SJSA1 (cell line): ENCODE data around the gene TRPM4. TPM values are rescaled to one million over a fixed set of nuclear protein-coding genes. Genes with fewer than 3 reads are reported as not detected.
"Not testable (repeated sequence)": the region's sequence is repeated elsewhere in the genome, so short reads cannot be mapped to it uniquely, and the experiment has no call there.

Source experiments
- DNase-seq, 2 experiments: peaks; one replicate each; pipeline ENCODE4 v3.0.0-alpha.2; 2015 to 2020; ENCODE audit warnings: low spot score in 2 of 2, low read depth in 1 of 2
- H3K27ac ChIP-seq: fragments of 250-450 bp; sonication (Bioruptor Pico); 2 replicates; pipeline ENCODE4 v1.5.1; 2020; ENCODE audit warnings: mild to moderate bottlenecking, moderate library complexity
- H3K27me3 ChIP-seq: fragments of 250-450 bp; sonication (Bioruptor Pico); replicated peaks from 2 replicates; pipeline ENCODE4 v1.5.1; 2020; ENCODE audit warnings: mild to moderate bottlenecking, moderate library complexity
- H3K36me3 ChIP-seq: fragments of 250-450 bp; sonication (Bioruptor Pico); 2 replicates; pipeline ENCODE4 v1.5.1; 2020; ENCODE audit warnings: mild to moderate bottlenecking
- H3K4me1 ChIP-seq: fragments of 250-450 bp; sonication (Bioruptor Pico); replicated peaks from 2 replicates; pipeline ENCODE4 v1.6.1; 2021; ENCODE audit warnings: mild to moderate bottlenecking
- H3K4me3 ChIP-seq: fragments of 250-450 bp; sonication (Bioruptor Pico); 2 replicates; pipeline ENCODE4 v1.5.1; 2020; ENCODE audit warnings: mild to moderate bottlenecking
- H3K9me3 ChIP-seq: fragments of 250-450 bp; sonication (Bioruptor Pico); replicated peaks from 2 replicates; pipeline ENCODE4 v1.5.1; 2020; ENCODE audit warnings: mild to moderate bottlenecking
- total RNA-seq: library from RNA; depleted of rRNA; stranded (reverse); fragments of >200 nt; shearing (Covaris generic); gene quantifications from 2 replicates; pipeline ENCODE4 v1.2.3, GENCODE V29; 2014

The TRPM4 gene
- total RNA-seq, 1 experiment from 2014 or later: 6.8 TPM

DNA sequence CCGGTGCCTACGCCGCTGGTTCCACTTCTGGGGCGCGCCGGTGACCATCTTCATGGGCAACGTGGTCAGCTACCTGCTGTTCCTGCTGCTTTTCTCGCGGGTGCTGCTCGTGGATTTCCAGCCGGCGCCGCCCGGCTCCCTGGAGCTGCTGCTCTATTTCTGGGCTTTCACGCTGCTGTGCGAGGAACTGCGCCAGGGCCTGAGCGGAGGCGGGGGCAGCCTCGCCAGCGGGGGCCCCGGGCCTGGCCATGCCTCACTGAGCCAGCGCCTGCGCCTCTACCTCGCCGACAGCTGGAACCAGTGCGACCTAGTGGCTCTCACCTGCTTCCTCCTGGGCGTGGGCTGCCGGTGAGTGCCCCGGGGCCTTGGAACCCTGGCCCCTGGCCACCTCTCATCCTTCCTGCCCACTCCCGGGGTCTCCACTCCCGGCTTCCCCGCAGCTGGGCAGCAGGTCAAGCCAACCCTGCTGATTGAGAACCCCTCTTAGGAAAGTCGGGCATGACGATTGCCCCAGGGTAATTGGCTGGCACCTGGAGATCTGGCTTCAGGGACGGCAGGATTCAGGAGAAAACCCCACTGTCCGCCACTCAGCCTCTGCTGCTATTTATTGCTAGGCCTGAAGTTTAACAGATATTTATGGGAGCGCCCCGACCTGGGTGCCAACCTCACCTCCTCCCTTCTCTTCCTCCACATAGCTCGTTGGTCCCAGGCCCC lies 39.1 kb downstream of the TRPM4 start:
- H3K4me1 ChIP-seq: peaks cover 14% of the 10 kb centered on the region
- peaks cover 26% of the 10 kb centered on the region for H3K36me3 ChIP-seq
- no peak for DNase-seq
- no peaks in the 10 kb centered on the region for H3K27me3 ChIP-seq
- H3K4me3 ChIP-seq: no peak overlapping the region
- H3K9me3 ChIP-seq: no peaks in the 10 kb centered on the region
- H3K27ac ChIP-seq: no peak overlapping the region

DNA sequence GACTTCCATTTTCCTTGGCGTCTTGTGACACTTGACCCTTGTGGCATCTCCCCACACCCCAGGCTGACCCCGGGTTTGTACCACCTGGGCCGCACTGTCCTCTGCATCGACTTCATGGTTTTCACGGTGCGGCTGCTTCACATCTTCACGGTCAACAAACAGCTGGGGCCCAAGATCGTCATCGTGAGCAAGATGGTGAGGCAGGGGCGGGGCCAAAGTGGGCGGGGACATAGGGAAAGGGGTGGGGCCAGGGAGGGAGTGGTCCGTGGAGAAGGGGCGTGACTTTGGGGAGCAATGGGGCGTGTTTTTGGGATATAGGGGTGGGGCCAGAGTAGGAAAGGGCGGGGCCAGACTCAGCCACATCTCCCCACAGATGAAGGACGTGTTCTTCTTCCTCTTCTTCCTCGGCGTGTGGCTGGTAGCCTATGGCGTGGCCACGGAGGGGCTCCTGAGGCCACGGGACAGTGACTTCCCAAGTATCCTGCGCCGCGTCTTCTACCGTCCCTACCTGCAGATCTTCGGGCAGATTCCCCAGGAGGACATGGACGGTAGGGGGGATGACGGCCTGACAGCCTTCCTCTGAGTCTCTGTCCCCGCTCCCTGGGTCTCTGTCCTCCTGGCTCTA lies 42.8 kb downstream of the TRPM4 start:
- peaks cover 26% of the 10 kb centered on the region for H3K4me1 ChIP-seq
- H3K4me3 ChIP-seq: no peak overlapping the region
- no peaks in the 10 kb centered on the region for H3K27me3 ChIP-seq
- no peak overlapping the region for H3K27ac ChIP-seq
- DNase-seq: no peak
- H3K9me3 ChIP-seq: no peaks in the 10 kb centered on the region
- H3K36me3 ChIP-seq: peaks cover 40% of the 10 kb centered on the region

DNA sequence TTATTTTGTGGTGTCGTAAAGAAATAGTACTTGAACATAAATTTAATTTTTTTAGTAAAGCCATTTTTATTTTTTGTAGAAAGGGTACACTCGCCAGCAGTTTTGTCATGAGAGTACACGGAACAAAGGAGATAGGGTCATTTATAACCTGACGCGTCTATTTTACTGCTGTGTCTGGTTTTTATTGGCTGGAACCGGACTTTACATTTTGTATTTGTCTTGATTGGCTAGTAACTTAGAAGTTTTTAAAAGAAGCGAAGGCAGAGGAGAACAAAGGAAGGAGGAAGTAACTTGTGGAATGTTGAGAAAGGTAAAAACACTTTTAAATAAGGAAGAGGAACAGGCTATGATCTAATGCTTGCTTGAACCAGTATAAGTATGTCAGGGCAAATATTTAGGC lies 43.5 kb downstream of the TRPM4 start:
- H3K27ac ChIP-seq: no peak overlapping the region
- H3K9me3 ChIP-seq: no peaks in the 10 kb centered on the region
- H3K27me3 ChIP-seq: no peaks in the 10 kb centered on the region
- DNase-seq: no peak
- peaks cover 26% of the 10 kb centered on the region for H3K4me1 ChIP-seq
- H3K36me3 ChIP-seq: peaks cover 40% of the 10 kb centered on the region
- H3K4me3 ChIP-seq: no peak overlapping the region

DNA sequence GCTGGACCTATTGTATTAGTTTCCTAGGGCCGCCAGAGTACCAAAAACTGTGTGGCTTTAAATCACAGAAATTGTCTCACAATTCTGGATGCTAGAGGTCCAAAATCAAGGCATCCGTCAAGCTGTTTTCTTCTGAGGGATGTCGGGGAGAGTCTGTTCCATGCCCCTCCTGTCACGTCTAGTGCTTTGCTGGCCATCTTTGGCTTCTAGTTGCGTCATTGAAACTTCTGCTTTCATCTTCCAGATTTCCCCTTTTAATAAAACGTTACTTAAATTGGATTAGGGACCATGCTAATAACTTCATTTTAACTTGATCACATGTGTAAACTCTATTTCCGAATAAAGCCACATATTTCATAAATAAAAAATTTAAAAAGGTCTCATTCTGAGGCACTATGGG lies 47.5 kb downstream of the TRPM4 start:
- H3K27me3 ChIP-seq: no peaks in the 10 kb centered on the region
- no peak overlapping the region for H3K4me3 ChIP-seq
- peaks cover 19% of the 10 kb centered on the region for H3K4me1 ChIP-seq
- H3K36me3 ChIP-seq: peaks cover 39% of the 10 kb centered on the region
- H3K27ac ChIP-seq: no peak overlapping the region
- no peaks in the 10 kb centered on the region for H3K9me3 ChIP-seq
- no peak for DNase-seq

DNA sequence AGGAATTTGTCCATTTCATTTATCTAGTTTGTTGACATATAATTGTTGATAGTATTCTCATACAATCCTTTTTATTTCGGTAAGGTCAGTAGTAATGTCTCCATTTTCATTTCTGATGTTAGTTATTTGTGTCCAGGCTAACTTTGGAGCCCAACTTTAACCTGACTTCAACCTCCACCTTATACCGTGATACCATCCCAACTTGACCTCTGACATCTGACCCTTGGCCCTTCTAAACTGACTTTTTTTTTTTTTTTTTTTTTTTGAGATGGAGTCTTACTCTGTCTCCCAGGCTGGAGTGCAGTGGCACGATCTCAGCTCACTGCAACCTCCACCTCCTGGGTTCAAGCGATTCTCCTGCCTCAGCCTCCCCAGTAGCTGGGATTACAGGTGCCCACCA lies 51.9 kb downstream of the TRPM4 start:
- Histone ChIP-seq H3K4me1 (peaks cover 11% of the 10 kb centered on the region), H3K36me3 (peaks cover 20% of the 10 kb centered on the region; the same call in 1 of the 2 replicates)
- H3K27me3 ChIP-seq, H3K27ac ChIP-seq, H3K9me3 ChIP-seq, H3K4me3 ChIP-seq, DNase-seq: not testable (repeated sequence)

DNA sequence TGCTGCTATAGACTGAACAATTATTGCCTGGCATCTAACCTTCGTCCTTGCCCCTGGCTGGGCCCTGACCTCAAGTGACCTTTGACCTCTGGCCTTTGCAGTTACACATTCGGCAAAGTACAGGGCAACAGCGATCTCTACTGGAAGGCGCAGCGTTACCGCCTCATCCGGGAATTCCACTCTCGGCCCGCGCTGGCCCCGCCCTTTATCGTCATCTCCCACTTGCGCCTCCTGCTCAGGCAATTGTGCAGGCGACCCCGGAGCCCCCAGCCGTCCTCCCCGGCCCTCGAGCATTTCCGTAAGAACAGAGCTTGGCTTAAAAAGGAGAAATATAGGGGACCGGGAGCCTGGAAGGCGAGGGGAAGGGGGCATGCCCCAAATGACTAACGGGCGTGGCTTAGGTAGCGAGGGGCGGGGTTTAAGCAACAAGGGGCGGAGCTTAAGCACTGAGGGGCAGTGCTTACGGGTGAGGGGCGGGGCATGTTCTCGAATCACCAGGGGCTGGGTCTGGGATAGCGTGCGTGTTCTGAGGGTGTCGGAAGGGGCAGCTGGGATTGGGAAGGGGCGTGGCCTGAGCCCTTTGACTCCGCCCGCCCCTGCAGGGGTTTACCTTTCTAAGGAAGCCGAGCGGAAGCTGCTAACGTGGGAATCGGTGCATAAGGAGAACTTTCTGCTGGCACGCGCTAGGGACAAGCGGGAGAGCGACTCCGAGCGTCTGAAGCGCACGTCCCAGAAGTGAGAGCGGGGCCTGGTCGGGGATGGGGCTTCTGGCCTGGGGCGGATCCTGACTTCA lies 52.7 kb downstream of the TRPM4 start:
- H3K4me1 ChIP-seq: peaks cover 11% of the 10 kb centered on the region
- no peak for DNase-seq
- no peak overlapping the region for H3K4me3 ChIP-seq
- no peak overlapping the region for H3K27ac ChIP-seq
- H3K27me3 ChIP-seq: no peaks in the 10 kb centered on the region
- peaks cover 17% of the 10 kb centered on the region; the same call in 1 of the 2 replicates for H3K36me3 ChIP-seq
- no peaks in the 10 kb centered on the region for H3K9me3 ChIP-seq

DNA sequence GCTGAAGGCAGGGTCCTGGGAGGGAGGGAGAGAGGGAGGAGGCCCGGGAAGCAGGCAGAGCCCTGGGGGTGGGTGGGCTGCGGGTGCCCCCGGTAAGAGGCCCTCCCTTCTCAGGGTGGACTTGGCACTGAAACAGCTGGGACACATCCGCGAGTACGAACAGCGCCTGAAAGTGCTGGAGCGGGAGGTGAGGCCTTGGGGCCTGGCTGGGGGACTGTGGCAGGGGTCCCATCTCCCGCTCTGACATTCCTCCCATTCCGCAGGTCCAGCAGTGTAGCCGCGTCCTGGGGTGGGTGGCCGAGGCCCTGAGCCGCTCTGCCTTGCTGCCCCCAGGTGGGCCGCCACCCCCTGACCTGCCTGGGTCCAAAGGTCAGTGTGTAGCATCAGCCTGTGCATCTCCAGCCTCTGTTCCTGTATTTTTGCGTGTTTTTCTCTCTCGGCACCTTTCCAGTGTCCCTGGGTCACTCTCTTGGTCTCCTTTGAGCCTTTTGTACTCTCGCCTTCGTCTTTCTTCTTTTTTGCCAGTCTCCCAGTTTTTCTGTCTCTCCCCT lies 53.4 kb downstream of the TRPM4 start:
- Histone ChIP-seq H3K4me1 (peaks cover 17% of the 10 kb centered on the region), H3K36me3 (peaks cover 17% of the 10 kb centered on the region; the same call in 1 of the 2 replicates), H3K27me3 (no peaks in the 10 kb centered on the region), H3K9me3 (no peaks in the 10 kb centered on the region), H3K27ac (no peak overlapping the region), H3K4me3 (no peak overlapping the region)
- no peak for DNase-seq

DNA sequence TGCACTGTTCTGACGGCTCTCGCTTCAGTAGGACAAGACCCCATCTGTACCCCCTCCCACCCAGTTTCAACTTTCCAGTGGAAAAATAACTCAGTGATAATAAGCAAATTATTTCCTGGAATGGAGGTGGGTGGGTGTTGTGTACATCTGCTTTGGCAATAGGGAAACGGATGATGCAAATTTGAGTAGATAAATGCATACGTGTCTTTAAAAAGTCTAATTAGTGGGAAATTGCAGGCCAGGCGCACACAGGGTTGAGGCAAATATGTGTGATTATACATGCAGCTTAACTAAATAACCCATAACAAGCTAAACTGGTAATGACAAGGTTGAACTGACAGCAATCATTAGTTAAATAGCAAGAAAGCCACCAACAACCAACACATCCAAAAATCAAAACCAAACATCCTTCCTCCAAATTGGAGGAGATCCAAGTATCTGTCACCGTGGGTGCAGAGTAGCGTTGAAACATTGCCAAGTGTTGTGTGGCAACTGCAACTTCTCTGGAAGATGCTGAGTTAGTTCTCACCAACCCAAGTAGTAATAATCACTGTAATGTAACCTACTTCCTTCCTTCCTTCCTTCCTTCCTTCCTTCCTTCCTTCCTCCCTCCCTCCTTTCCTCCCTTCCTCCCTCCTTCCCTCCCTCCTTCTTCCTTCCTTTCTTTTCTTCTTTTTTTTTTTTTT lies 54.6 kb downstream of the TRPM4 start:
- no peak for DNase-seq
- no peaks in the 10 kb centered on the region for H3K9me3 ChIP-seq

DNA sequence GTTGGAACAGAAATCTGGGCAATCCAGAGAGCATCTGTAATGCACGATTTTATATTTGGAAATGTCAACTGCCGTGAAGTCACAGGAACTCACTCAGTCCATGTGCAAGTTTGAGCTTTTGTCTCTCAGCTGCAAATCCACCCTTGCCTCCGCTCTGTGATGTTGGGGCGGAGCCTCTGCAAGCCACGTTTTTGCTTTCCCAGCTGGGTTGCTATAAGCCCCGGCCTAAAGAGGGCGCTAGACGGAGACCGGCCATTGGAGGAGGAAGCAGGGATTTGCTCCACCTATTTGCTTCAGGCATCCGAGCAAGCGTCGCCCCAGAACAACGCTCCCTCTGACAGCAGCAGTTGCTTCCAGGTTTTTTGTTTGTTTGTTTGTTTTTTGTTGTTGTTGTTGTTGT lies 56.2 kb downstream of the TRPM4 start:
- no peak for DNase-seq
- Histone ChIP-seq H3K4me1 (peaks cover 26% of the 10 kb centered on the region), H3K36me3 (peaks cover 14% of the 10 kb centered on the region; the same call in 1 of the 2 replicates), H3K27ac (no peak overlapping the region), H3K9me3 (no peaks in the 10 kb centered on the region; the same call in 1 of the 2 replicates), H3K27me3 (no peaks in the 10 kb centered on the region), H3K4me3 (no peak overlapping the region)

More for the DNA sequence above, 54.6 kb downstream of the TRPM4 start:
- no peak overlapping the region for H3K4me3 ChIP-seq
- no peak overlapping the region for H3K27ac ChIP-seq
- H3K4me1 ChIP-seq: peaks cover 25% of the 10 kb centered on the region
- no peaks in the 10 kb centered on the region for H3K27me3 ChIP-seq
- peaks cover 14% of the 10 kb centered on the region; the same call in 1 of the 2 replicates for H3K36me3 ChIP-seq

DNA sequence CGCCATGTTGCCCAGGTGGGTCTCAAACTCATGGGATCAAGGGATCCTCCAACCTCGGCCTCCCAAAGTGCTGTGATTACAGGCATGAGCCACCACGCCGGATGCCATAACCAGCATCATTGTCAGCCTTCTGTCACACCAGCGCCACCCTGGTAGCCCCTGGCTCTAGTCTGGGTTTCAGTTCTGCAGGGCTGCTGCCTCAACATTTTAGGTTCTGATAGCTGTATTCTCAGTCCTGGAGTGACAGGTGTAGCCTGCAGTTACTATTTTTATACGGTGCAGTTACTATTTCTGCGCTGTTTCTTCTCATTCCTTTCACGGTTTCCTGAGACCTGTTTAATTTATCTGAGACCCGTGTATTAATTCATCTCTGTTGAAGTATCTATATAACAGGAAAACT lies 57.1 kb downstream of the TRPM4 start:
- Histone ChIP-seq H3K4me3 (no peak overlapping the region), H3K9me3 (no peaks in the 10 kb centered on the region; the same call in 1 of the 2 replicates), H3K27me3 (no peaks in the 10 kb centered on the region), H3K4me1 (peaks cover 26% of the 10 kb centered on the region), H3K27ac (no peak overlapping the region), H3K36me3 (peaks cover 14% of the 10 kb centered on the region; the same call in 1 of the 2 replicates)
- DNase-seq: no peak

DNA sequence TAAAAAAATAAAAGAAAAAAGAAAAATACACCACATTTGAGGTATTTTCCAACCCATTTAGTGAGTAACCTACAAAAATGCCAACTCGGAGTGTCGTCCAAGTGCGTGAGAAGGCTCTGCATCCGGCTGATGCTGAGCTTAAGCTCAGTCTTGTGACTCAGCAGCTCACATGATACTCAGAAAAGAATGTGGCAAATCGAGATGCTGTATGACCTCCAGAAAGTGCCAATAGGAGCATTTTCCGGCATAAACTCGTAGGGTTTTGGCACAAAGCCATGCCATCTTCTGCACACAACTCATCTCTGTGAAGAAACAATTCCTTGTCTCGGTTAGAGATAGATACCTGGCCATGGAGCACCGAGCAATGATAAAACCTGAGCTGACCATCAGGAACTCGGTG lies 58.5 kb downstream of the TRPM4 start:
- Histone ChIP-seq H3K27ac (peak overlapping the region; percentile 12; the same call in 1 of the 2 replicates), H3K27me3 (no peaks in the 10 kb centered on the region), H3K36me3 (0 out of 2 replicates have a peak, but pooled peaks cover 4% of the 10 kb centered on the region), H3K9me3 (no peaks in the 10 kb centered on the region; the same call in 1 of the 2 replicates), H3K4me1 (peaks cover 26% of the 10 kb centered on the region), H3K4me3 (no peak overlapping the region)
- peak; percentile 70 to 86 for DNase-seq

DNA sequence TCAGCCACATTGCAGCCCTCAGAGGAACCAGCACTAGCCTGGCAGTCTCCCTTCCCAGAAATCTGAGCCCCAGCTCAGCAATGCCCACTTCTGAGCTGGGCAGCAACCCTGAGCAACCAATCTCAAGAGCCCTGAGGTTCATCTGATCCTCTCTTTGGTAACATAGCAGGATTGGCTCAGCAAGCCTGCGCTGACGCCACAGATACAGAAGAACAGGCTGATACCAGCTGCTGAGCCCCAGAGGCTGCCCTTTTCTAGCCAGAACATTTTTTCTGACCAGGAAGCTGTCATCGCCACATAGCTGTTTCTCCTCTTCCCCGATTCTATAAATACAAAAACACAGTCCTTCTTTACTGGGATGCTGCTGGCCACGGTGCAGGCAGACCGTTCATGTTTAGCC lies 59.8 kb downstream of the TRPM4 start:
- Histone ChIP-seq H3K4me3 (no peak overlapping the region), H3K27ac (peak overlapping the region; percentile 18; the same call in 1 of the 2 replicates), H3K36me3 (no peaks in the 10 kb centered on the region), H3K4me1 (peaks cover 23% of the 10 kb centered on the region), H3K27me3 (no peaks in the 10 kb centered on the region), H3K9me3 (no peaks in the 10 kb centered on the region; the same call in 1 of the 2 replicates)
- peak in 1 of 2 experiments; percentile 27 for DNase-seq

DNA sequence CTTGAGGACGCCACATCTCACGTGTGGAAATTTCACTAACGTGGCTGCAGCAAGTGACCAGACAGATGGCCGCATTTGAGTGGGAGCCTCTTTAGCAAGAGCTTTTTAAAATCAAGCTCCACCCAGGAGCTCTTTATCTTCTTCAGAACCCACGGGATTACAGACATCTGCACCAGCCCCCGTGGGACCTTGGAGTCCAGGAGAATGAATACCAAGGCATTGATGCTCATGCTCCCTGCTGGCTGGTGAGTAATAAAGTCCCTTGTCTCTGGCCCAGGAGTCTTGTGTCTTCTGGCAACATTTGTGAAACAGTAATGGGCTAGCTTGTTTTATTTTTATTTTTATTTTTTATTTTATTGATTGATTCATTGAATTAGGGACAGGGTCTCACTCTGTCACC lies 64.4 kb downstream of the TRPM4 start:
- Histone ChIP-seq H3K27me3 (no peaks in the 10 kb centered on the region), H3K4me3 (no peak overlapping the region), H3K9me3 (no peaks in the 10 kb centered on the region; the same call in 1 of the 2 replicates), H3K4me1 (peaks cover 9% of the 10 kb centered on the region), H3K27ac (no peak overlapping the region), H3K36me3 (no peaks in the 10 kb centered on the region)
- no peak for DNase-seq
